Fibroblast of lung (primary cell): Measurements from ENCODE around the gene ZBTB42.

Experiments
- EZH2 ChIP-seq: IDR thresholded peaks from 2 replicates; pipeline ENCODE4 v1.5.1; 2012; ENCODE audit warnings: low read length, control low read depth, mild to moderate bottlenecking; ENCODE audit errors: missing control alignments
- TF ChIP-seq, protein P1 (sequence below), 2 donors: IDR thresholded peaks in 1 of 2; conservative IDR thresholded peaks in 1 of 2; 1 replicate in 1 of 2; 2 replicates in 1 of 2; pipeline ENCODE4 v1.5.1; 2011 to 2012; ENCODE audit warnings: low read length in 2 of 2, control low read depth in 1 of 2, inconsistent platforms in 1 of 2, low read depth in 1 of 2, mild to moderate bottlenecking in 1 of 2

DNA sequence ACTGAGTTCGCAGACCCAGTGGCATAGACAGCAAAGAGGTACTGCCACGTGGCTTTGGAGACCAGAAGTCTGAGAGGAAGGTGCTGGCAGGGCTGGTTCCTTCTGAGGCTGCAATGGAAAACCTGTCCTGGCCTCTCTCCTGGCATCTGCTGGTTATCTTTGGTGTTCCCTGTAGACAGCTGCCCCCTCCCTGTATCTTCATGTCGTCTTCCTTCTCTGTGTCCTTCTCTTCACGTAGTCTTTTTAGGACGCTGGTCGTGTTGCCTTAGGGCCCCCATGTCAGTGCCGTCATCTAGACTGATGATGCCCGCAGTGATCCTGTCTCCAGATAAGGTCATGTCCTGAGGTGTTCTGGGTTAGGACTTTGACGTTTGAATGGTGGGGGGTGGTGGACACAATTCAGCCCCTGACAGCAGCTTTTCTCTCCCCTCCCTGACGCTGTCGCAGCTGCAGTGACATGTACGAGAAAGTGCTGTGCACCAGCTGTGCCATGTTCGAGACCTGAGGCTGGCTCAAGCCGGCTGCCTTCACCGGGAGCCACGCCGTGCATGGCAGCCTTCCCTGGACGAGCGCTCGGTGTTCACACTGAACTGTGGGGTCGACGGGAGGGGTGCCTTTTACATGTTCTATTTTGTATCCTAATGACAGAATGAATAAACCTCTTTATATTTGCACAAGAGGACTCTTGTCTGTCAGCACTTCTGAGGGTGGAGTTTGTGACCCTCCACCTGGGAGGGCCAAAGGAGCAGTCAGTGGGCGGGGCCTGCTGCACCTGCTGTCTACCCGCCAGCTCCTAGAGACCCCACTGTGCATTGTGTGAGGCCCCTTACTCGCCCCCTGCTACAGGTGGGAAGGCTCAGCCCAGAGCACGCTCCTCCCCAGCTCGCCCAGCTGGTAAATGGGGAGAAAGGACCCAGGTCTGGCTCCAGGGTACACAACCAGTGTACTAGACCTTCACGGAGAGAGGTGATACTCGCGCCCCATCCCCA is 41.6 kb upstream of the ZBTB42 start:
- TF ChIP-seq, protein P1, sequence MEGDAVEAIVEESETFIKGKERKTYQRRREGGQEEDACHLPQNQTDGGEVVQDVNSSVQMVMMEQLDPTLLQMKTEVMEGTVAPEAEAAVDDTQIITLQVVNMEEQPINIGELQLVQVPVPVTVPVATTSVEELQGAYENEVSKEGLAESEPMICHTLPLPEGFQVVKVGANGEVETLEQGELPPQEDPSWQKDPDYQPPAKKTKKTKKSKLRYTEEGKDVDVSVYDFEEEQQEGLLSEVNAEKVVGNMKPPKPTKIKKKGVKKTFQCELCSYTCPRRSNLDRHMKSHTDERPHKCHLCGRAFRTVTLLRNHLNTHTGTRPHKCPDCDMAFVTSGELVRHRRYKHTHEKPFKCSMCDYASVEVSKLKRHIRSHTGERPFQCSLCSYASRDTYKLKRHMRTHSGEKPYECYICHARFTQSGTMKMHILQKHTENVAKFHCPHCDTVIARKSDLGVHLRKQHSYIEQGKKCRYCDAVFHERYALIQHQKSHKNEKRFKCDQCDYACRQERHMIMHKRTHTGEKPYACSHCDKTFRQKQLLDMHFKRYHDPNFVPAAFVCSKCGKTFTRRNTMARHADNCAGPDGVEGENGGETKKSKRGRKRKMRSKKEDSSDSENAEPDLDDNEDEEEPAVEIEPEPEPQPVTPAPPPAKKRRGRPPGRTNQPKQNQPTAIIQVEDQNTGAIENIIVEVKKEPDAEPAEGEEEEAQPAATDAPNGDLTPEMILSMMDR (conservative IDR thresholded peaks at IDR 0.05 in 1 of 2, IDR thresholded peaks at IDR 0.05 in 1 of 2; ENCODE audit: low read depth in 1 of 2, low read length in 2 of 2), result no peak
- no peak for TF ChIP-seq EZH2
